Colonic mucosa (tissue), 4 donors: ENCODE results near the gene PLEKHG5. TPM values are rescaled to one million over a fixed set of nuclear protein-coding genes. Genes with fewer than 3 reads are reported as not detected.
A peak's percentile ranks its signal among the peaks of the same experiment; 100 is the strongest.
"Not testable (repeated sequence)": the region's sequence is repeated elsewhere in the genome, so short reads cannot be mapped to it uniquely, and the experiment has no call there.

Experiments used
- DNase-seq: peaks from one replicate; pipeline ENCODE4 v3.0.0-alpha.2; 2020
- H3K27ac ChIP-seq: fragments of 200-600 bp; one replicate; pipeline ENCODE4 v1.8.0; 2021
- H3K27me3 ChIP-seq: fragments of 200-600 bp; one replicate; pipeline ENCODE4 v1.8.0; 2021
- H3K36me3 ChIP-seq: fragments of 200-600 bp; one replicate; pipeline ENCODE4 v1.8.0; 2021
- H3K4me1 ChIP-seq: fragments of 200-600 bp; one replicate; pipeline ENCODE4 v1.8.0; 2021; ENCODE audit warnings: mild to moderate bottlenecking
- H3K4me3 ChIP-seq: fragments of 200-600 bp; one replicate; pipeline ENCODE4 v1.8.0; 2021
- H3K9ac ChIP-seq, 2 donors: one replicate each; pipeline ENCODE4 v1.7.0; 2013; ENCODE audit warnings: control low read depth in 2 of 2, low read depth in 2 of 2, low read length in 2 of 2
- H3K9me3 ChIP-seq: fragments of 200-600 bp; one replicate; pipeline ENCODE4 v1.8.0; 2021
- intact Hi-C: fragments of 100-400 bp; cut with DNase I; formaldehyde crosslinking; loops from one replicate; pipeline ENCODE4 v1.14.1; 2022
- total RNA-seq, 2 donors: library from RNA; stranded (reverse); fragmentation: NEBNext Ultra II Directional in 1 of 2; extraction: Animal tissue kit (Norgen Biotek cat#: 25700) in 1 of 2; gene quantifications; one replicate each; pipeline ENCODE4 v1.2.1, GENCODE V29; 2021
- TF ChIP-seq, protein P1 (sequence below): fragments of 200-600 bp; IDR thresholded peaks from one replicate; pipeline ENCODE4 v1.8.0; 2022; ENCODE audit warnings: antibody characterized with exemption, mild to moderate bottlenecking
- donor health status: healthy.
- donor health status: DM: no; HTN: no; CAD: no.
- donor health status: DM: no; HTN: no; CAD: no.

The PLEKHG5 gene
- total RNA-seq, 2 donors from 2014 or later: 13.9 to 19.6 TPM

DNA sequence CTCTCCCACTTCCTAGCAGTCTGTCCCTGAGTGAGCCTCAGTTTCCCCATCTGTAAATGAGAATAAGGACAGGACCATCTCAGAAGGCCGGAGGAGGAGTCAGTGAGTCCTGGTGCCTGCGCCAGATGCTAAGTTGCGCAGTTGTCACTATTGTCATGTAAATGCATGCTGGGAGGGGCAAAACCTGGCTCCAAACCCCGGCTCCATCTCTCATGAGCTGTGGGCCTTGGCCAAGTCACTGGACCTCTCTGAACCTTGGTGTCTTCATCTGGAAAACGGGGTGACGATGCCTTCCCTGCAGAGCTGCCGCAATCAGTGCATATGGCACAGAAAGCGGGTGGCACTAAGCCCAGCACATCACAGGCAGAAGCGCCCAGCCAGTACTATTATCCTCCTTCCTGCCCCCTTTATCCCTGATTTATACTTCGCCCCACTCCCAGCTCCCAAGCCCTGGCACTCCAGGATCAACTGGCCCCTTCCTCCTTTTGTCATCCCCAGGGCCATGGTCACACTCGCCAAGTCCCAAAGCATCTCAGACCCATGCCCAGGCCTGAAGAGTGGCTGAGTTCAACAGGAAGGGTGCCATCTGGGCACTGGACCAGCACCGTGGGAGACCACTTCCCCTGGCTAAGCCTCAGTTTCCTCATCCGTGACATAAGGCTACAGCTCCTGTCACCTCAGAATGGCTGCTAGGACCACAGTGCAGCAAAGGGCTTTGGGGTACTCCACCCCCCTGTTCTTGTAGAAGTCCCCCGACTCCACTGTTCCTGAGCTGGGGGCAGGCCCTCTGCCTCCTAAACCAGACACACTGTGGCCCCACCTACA is 4.3 kb upstream of the PLEKHG5 start:
- Histone ChIP-seq H3K4me1 (peaks cover 3% of the 10 kb centered on the region), H3K27ac (no peak overlapping the region), H3K4me3 (no peak overlapping the region), H3K9ac (no peak overlapping the region), H3K36me3 (no peaks in the 10 kb centered on the region), H3K27me3 (peaks cover 12% of the 10 kb centered on the region), H3K9me3 (no peaks in the 10 kb centered on the region)
- DNase-seq: no peak
- TF ChIP-seq, protein P1, sequence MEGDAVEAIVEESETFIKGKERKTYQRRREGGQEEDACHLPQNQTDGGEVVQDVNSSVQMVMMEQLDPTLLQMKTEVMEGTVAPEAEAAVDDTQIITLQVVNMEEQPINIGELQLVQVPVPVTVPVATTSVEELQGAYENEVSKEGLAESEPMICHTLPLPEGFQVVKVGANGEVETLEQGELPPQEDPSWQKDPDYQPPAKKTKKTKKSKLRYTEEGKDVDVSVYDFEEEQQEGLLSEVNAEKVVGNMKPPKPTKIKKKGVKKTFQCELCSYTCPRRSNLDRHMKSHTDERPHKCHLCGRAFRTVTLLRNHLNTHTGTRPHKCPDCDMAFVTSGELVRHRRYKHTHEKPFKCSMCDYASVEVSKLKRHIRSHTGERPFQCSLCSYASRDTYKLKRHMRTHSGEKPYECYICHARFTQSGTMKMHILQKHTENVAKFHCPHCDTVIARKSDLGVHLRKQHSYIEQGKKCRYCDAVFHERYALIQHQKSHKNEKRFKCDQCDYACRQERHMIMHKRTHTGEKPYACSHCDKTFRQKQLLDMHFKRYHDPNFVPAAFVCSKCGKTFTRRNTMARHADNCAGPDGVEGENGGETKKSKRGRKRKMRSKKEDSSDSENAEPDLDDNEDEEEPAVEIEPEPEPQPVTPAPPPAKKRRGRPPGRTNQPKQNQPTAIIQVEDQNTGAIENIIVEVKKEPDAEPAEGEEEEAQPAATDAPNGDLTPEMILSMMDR: no peak
- intact Hi-C loops: no loop called here

DNA sequence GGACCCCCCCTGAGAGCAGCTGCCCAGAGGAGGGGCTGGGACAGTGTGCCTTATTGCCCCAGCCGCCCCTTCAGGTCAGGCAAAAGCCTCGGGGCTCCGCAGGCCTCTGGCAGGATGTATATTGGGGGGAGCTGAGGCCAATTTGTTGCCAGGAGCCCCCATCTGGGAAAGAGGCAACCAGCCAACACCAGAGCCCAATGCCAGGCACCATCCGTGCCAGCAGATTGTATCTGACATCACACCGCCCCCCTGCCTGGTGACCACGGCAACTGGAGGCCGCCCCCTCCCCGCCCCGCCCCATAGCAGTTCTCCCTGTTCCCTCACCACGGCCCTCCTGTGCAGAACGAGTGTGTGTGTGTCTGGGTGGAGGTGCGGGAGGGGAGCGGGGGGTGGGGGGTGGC is 3.6 kb upstream of the PLEKHG5 start:
- Histone ChIP-seq H3K9me3 (no peaks in the 10 kb centered on the region), H3K36me3 (no peaks in the 10 kb centered on the region), H3K27ac (no peak overlapping the region), H3K27me3 (peaks cover 12% of the 10 kb centered on the region), H3K4me1 (peaks cover 3% of the 10 kb centered on the region), H3K9ac (no peak overlapping the region), H3K4me3 (no peak overlapping the region)
- DNase-seq: no peak
- TF ChIP-seq, protein P1: no peak
- intact Hi-C loops: no loop called here

DNA sequence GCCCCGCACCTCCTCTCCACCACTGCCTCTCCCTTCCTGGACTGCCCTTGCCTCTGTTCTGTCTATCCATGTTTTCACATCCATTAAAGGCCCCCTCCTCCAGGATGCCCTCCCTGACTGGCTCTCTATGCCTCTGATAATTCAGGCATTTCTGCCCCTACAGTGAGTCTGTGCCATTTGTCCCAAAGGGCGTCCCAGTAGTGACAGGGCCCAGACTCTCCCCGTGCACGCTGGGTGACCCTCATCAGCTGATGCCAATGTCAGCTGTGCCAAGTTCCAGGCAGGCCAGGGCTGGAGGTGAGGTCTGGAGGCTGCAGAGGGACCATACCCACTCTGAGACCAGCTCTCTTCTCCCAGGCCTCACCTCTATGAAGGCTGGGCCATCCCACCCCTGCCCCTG is 3.2 kb upstream of the PLEKHG5 start:
- peaks cover 12% of the 10 kb centered on the region for H3K27me3 ChIP-seq
- H3K4me3 ChIP-seq: no peak overlapping the region
- H3K27ac ChIP-seq: no peak overlapping the region
- TF ChIP-seq, protein P1: no peak
- H3K9me3 ChIP-seq: no peaks in the 10 kb centered on the region
- no peak overlapping the region for H3K9ac ChIP-seq
- H3K36me3 ChIP-seq: no peaks in the 10 kb centered on the region
- peaks cover 3% of the 10 kb centered on the region for H3K4me1 ChIP-seq
- intact Hi-C loops: no loop called here
- DNase-seq: no peak

DNA sequence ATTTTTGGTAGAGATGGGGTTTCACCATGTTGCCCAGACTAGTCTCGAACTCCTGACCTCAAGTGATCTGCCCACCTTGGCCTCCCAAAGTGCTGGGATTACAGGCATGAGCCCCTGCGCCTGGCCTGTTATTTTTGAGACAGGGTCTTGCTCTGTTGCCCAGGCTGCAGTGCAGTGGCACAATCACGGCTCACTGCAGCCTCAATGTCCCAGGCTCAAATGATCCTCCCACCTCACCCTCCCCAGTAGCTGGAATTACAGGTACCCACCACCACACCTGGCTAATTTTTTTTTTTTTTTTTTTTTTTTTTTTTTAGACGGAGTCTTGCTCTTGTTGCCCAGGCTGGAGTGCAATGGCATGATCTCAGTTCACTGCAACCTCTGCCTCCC is 2.4 kb upstream of the PLEKHG5 start:
- H3K9ac ChIP-seq, intact Hi-C loops, H3K9me3 ChIP-seq, H3K4me1 ChIP-seq, H3K27ac ChIP-seq, H3K36me3 ChIP-seq, H3K4me3 ChIP-seq, DNase-seq: not testable (repeated sequence)
- H3K27me3 ChIP-seq: peaks cover 12% of the 10 kb centered on the region

DNA sequence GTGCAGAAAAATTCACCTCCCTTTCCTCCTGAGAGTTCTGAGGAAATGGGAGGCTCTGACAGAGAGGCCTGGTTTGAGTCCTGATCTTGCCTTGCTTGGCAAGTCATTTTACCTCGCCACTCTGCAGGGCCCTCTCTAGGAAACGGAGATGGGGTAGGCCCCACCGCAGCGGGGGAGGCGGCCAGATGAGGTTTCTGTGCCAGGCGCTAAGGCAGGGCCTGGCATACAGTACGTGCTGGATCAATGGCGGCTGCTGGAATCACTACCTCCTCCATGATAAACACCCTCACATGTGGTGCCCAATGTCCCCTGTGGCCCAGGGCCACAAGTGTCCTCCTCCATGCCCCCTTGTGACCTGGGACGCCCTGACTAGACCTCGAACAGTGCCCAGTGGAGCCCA is 499 bp upstream of the PLEKHG5 start:
- H3K4me1 ChIP-seq: peaks cover 3% of the 10 kb centered on the region
- intact Hi-C loops: no loop called here
- no peak for DNase-seq

DNA sequence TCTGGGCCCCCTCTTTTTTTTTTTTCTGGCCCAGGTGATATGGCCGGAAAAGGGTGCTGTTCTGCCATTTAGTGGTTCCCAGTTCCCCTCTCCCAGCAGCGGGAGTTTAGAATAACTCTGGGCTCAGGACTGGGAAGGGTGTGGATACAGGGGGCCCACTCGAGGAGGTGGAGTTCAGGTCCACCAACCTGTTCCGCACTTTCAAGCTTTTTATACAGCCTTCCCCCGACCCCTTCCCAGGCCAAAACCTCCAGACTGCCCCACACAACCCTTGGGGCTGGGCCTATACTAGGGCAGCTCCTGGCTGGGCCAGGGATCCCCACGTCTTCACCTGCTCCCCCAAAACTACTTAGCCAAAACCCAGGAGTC is 402 bp downstream of the PLEKHG5 start:
- Histone ChIP-seq H3K9ac (peak overlapping the region; percentile 79 to 84), H3K36me3 (no peaks in the 10 kb centered on the region), H3K27me3 (no peaks in the 10 kb centered on the region), H3K27ac (peak overlapping the region; percentile 67), H3K9me3 (no peaks in the 10 kb centered on the region), H3K4me3 (peak overlapping the region; percentile 81), H3K4me1 (peaks cover 6% of the 10 kb centered on the region)
- TF ChIP-seq, protein P1: no peak
- no peak for DNase-seq
- intact Hi-C loops: no loop called here

More for the DNA sequence above, 499 bp upstream of the PLEKHG5 start:
- H3K27me3 ChIP-seq: peaks cover 5% of the 10 kb centered on the region
- no peak overlapping the region for H3K4me3 ChIP-seq
- H3K9ac ChIP-seq: no peak overlapping the region
- no peak overlapping the region for H3K27ac ChIP-seq
- TF ChIP-seq, protein P1: no peak
- no peaks in the 10 kb centered on the region for H3K9me3 ChIP-seq
- H3K36me3 ChIP-seq: no peaks in the 10 kb centered on the region
